ENCODE results near the gene CCDC192. TPM values are rescaled to one million over a fixed set of nuclear protein-coding genes. Genes with fewer than 3 reads are reported as not detected.
A peak's percentile ranks its signal among the peaks of the same experiment; 100 is the strongest.

The CCDC192 gene
- total RNA-seq, 6 experiments from 2014 or later, result not detected

DNA sequence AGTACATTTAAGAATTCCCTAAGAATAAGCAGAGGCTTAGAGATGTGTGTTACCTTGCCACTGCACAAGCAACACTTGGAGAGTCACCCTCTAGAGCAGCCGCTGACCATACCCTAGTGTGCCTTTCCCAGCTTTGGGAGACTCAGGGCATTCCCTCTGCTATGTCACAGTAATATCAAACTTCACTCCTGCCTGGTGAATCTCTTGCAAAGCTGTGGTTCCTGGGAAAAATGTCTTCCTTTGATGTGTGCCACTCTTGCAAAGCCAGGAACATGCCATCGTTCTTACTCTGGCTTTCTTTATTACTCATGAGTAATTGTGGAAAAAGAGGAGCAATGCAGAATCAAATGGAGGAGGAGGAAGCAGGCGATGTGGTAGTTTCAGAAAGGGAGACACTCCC lies 173.2 kb downstream of the CCDC192 start:
- H3K4me3 ChIP-seq, result no peak overlapping the region
- ATAC-seq, result no peak
- no peaks in the 10 kb centered on the region for H3K9me3 ChIP-seq
- no peak for DNase-seq
- no peaks in the 10 kb centered on the region for H3K27me3 ChIP-seq
- TF ChIP-seq, protein P1, sequence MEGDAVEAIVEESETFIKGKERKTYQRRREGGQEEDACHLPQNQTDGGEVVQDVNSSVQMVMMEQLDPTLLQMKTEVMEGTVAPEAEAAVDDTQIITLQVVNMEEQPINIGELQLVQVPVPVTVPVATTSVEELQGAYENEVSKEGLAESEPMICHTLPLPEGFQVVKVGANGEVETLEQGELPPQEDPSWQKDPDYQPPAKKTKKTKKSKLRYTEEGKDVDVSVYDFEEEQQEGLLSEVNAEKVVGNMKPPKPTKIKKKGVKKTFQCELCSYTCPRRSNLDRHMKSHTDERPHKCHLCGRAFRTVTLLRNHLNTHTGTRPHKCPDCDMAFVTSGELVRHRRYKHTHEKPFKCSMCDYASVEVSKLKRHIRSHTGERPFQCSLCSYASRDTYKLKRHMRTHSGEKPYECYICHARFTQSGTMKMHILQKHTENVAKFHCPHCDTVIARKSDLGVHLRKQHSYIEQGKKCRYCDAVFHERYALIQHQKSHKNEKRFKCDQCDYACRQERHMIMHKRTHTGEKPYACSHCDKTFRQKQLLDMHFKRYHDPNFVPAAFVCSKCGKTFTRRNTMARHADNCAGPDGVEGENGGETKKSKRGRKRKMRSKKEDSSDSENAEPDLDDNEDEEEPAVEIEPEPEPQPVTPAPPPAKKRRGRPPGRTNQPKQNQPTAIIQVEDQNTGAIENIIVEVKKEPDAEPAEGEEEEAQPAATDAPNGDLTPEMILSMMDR (IDR thresholded peaks at IDR 0.05), result no peak
- no peak for TF ChIP-seq POLR2A (IDR thresholded peaks at IDR 0.05)
- H3K4me1 ChIP-seq, result no peaks in the 10 kb centered on the region
- H3K36me3 ChIP-seq, result no peaks in the 10 kb centered on the region
- 78% methylated on average over 3 of the region's 3 CpGs for WGBS (ENCODE audit: insufficient coverage, low coverage, low lambda C conversion rate, missing lambda C conversion rate)
- no peak overlapping the region for H3K27ac ChIP-seq
- intact Hi-C loops (cut with DNase I), result no loop called here

GRCh38 chr5:127878174-127878750 lies 175.1 kb downstream of the CCDC192 start:
- ATAC-seq (peak; percentile 84 to 97 (median 92)), DNase-seq (peak in 2 of 3 donors; percentile 48 to 54)
- no peaks in the 10 kb centered on the region for H3K36me3 ChIP-seq
- no peaks in the 10 kb centered on the region for H3K4me1 ChIP-seq
- TF ChIP-seq, protein P1 (IDR thresholded peaks at IDR 0.05), result peak; percentile 46 to 67 (median 46)
- TF ChIP-seq POLR2A (IDR thresholded peaks at IDR 0.05), result no peak
- no peaks in the 10 kb centered on the region for H3K27me3 ChIP-seq
- no peak overlapping the region for H3K27ac ChIP-seq
- WGBS (ENCODE audit: insufficient coverage, low coverage, low lambda C conversion rate, missing lambda C conversion rate), result 64% methylated on average over 3 of the region's 4 CpGs
- intact Hi-C loops (cut with DNase I), result no loop called here
- no peaks in the 10 kb centered on the region for H3K9me3 ChIP-seq
- no peak overlapping the region for H3K4me3 ChIP-seq

DNA sequence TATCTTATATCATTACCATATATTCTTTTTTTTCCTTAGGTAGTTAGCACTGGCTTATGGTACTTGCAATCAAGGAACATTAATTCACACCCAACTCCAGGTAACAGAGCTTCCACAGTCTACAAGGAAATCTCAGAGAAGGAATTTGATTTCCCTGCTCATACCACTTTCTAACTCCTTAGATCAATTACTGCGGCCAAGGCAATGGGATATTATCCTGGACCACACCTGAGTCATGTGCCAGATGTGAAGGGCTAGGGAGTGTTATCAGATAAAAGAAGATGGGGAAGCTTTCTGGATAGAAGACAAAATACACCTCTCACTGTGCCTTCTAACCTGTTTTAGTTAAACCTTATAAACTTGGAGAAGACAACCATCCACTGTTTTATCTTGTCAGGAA lies 181.2 kb downstream of the CCDC192 start:
- Histone ChIP-seq H3K4me1 (no peaks in the 10 kb centered on the region), H3K4me3 (no peak overlapping the region), H3K27ac (no peak overlapping the region), H3K9me3 (no peaks in the 10 kb centered on the region), H3K27me3 (no peaks in the 10 kb centered on the region), H3K36me3 (no peaks in the 10 kb centered on the region)
- TF ChIP-seq, protein P1 (IDR thresholded peaks at IDR 0.05), result no peak
- no peak for TF ChIP-seq POLR2A (IDR thresholded peaks at IDR 0.05)
- ATAC-seq (no peak), DNase-seq (no peak)
- intact Hi-C loops (cut with DNase I), result no loop called here
- 78% methylated on average over 1 of the region's 1 CpG for WGBS (ENCODE audit: insufficient coverage, low coverage, low lambda C conversion rate, missing lambda C conversion rate)

- Histone ChIP-seq H3K27me3 (no peaks in the 10 kb centered on the region), H3K4me1 (no peaks in the 10 kb centered on the region), H3K4me3 (no peak overlapping the region), H3K9me3 (no peaks in the 10 kb centered on the region), H3K36me3 (no peaks in the 10 kb centered on the region), H3K27ac (no peak overlapping the region)
- ATAC-seq, result peak in 1 of 4 donors; percentile 10
- 54% methylated on average over 1 of the region's 1 CpG for WGBS (ENCODE audit: insufficient coverage, low coverage, low lambda C conversion rate, missing lambda C conversion rate)
- intact Hi-C loops (cut with DNase I), result no loop called here
- TF ChIP-seq POLR2A (IDR thresholded peaks at IDR 0.05), result no peak
- TF ChIP-seq, protein P1 (IDR thresholded peaks at IDR 0.05), result no peak
- DNase-seq, result no peak
Measured at GRCh38 chr5:127885176-127885575, 182.0 kb downstream of the CCDC192 start.
